Measurements from ENCODE around the gene PPP1R14B.

Gene PPP1R14B

GRCh38 chr11:64229744-64230170 is 17.0 kb downstream of the PPP1R14B start:
- no peak for DNase-seq

GRCh38 chr11:64229090-64229743 is 17.5 kb downstream of the PPP1R14B start:
- no peak for DNase-seq

GRCh38 chr11:64227405-64227956 is 19.3 kb downstream of the PPP1R14B start:
- DNase-seq: no peak

DNA sequence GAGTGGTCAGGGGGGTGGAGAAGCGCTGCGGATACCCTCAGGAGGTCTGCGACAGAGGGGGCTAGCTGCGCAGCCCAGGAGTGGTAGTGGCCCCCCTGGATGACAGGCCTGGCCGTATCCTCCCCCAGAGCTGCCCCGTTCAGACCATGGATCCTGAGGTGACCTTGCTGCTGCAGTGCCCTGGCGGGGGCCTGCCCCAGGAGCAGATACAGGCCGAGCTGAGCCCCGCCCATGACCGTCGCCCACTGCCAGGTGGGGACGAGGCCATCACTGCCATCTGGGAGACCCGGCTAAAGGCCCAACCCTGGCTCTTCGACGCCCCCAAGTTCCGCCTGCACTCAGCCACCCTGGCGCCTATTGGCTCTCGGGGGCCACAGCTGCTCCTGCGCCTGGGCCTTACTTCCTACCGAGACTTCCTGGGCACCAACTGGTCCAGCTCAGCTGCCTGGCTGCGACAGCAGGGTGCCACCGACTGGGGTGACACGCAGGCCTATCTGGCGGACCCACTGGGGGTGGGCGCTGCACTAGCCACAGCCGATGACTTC is 20.2 kb downstream of the PPP1R14B start:
- DNase-seq: peak; percentile 68

DNA sequence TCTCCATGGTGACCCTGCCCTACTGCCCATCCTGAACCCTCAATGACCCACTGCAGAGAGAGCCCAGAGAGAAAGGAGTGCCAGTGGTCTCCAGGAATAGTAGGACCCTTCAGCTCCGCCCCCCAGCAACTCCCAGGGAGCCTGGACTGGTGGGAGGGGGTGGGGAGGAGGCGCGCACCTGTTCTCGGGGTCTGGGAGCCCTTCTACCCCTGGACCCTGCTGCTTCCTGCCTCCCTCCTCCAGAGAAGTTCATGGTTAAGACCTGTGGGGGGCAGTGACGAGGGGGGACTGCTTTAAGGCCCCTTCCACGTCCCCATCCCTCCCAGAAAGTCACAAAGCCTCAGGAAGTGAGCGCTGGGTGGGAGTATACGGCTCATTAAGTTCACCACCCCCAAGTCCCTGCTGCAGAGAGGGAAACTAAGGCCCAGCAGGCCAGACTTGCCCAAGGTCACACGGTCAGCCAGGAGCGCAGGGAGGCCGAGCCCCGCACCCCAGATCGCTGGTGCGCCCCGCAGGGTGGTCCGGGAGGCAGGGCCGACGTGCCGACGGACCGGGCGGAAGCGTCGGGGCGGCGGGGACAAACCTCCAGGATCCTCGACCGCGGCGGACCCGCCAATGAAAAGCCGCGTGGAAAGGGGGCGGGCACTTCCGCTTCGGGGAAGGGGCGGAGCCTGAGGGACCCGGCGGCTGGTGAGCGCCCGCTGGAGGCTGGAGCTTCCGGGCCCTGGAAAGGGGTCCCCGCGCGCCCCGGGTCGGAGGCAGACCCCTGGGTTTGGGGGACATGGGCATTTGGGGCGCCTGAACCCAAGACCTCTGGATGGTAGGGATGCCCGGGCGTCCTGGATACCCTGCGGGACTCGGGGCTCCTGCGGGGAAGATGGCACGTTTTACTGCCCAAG is 20.9 kb downstream of the PPP1R14B start, which contains the start of the genes NUDT22 and TRPT1:
NUDT22 (plus strand) TSS at position 667 of the 899 bp plus-strand sequence. CDS start 379 bp downstream, outside the sequence.
TRPT1 (minus strand) TSS at position 579 of the 899 bp plus-strand sequence; CDS start at position 253, 326 bp downstream.
- DNase-seq: peak; percentile 80

DNA sequence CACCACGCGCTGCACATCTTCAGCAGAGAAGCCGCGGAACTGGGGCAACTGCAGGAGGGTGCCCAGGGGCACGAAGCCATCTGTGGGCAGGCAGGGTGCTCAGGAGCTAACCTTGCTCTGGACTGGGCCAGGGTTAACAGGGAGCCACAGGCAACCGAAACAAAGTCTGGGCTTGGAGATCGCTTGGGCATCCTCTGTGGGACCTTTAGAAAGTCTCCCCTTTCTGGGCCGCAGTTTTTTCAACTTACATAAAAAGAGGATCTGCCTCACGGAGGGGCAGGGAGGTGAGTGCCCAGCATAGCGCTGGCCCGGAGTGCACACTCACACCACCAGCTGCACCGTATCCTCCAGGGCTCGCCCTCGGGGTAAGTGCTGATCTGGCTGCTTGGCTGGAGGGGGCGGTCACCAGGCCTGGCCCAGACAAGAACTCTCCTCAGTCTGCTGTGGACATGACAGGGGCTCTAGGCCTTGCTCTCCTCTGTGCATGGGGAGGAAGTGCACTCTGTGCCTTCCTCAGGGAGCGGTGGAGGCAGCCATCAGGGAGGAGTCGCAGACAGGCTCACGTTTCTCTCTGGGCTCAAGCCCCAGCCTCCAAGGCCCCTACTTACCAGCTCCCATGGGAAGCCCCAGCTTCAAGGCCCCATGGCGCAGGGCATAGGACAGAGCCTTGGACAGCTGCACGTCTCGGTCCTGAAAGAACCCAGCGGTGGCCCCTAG is 21.7 kb downstream of the PPP1R14B start:
- no peak for DNase-seq

GRCh38 chr11:64224151-64224890 is 22.4 kb downstream of the PPP1R14B start:
- DNase-seq: no peak

DNA sequence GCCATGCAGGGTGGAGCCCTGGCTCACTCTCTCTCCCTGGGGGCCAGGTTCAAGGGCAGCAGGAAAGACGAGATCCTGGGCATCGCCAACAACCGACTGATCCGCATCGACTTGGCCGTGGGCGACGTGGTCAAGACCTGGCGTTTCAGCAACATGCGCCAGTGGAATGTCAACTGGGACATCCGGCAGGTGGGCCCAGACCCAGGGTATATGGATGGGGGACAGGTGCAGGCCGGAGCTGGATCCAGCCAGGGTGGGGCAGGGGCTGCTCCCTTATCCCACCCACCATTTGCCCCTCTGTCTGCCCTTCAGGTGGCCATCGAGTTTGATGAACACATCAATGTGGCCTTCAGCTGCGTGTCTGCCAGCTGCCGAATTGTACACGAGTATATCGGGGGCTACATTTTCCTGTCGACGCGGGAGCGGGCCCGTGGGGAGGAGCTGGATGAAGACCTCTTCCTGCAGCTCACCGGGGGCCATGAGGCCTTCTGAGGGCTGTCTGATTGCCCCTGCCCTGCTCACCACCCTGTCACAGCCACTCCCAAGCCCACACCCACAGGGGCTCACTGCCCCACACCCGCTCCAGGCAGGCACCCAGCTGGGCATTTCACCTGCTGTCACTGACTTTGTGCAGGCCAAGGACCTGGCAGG is 23.6 kb downstream of the PPP1R14B start:
- no peak for DNase-seq

- DNase-seq: no peak
Observed at GRCh38 chr11:64222651-64223000, 24.1 kb downstream of the PPP1R14B start.

DNA sequence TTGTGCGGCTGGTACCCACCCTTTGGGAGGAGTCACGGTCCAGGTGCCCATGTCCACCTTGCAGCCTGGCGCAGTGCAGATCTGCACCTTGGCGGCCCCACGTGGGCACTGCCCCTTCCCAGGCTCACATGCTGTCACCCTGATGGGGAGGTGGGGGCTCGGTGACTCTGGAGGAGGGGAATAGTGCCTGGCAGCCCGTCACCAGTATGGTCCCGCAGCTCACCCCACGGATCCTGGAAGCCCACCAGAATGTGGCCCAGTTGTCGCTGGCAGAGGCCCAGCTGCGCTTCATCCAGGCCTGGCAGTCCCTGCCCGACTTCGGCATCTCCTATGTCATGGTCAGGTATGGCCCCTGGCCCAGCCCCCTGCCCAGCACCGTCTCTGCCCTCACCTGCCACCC is 25.9 kb downstream of the PPP1R14B start:
- no peak for DNase-seq

DNA sequence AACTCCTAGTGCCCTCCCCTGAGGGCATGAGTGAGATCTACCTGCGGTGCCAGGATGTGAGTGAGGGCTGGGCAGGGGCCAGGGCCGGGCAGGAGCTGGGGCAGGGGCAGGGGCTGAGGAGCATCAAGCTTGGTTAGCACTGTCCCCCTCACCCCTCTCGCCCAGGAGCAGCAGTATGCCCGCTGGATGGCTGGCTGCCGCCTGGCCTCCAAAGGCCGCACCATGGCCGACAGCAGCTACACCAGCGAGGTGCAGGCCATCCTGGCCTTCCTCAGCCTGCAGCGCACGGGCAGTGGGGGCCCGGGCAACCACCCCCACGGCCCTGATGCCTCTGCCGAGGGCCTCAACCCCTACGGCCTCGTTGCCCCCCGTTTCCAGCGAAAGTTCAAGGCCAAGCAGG is 26.5 kb downstream of the PPP1R14B start:
- no peak for DNase-seq

- DNase-seq: no peak
Observed at GRCh38 chr11:64219755-64220154, 27.0 kb downstream of the PPP1R14B start.

- DNase-seq: no peak
Observed at GRCh38 chr11:64219354-64219684, 27.4 kb downstream of the PPP1R14B start.

- peak; percentile 48 for DNase-seq
Observed at GRCh38 chr11:64218628-64219353, 28.0 kb downstream of the PPP1R14B start.

GRCh38 chr11:64216879-64217278 is 29.9 kb downstream of the PPP1R14B start:
- DNase-seq: no peak

- no peak for DNase-seq
Observed at GRCh38 chr11:64211181-64211872, 35.4 kb downstream of the PPP1R14B start.

DNA sequence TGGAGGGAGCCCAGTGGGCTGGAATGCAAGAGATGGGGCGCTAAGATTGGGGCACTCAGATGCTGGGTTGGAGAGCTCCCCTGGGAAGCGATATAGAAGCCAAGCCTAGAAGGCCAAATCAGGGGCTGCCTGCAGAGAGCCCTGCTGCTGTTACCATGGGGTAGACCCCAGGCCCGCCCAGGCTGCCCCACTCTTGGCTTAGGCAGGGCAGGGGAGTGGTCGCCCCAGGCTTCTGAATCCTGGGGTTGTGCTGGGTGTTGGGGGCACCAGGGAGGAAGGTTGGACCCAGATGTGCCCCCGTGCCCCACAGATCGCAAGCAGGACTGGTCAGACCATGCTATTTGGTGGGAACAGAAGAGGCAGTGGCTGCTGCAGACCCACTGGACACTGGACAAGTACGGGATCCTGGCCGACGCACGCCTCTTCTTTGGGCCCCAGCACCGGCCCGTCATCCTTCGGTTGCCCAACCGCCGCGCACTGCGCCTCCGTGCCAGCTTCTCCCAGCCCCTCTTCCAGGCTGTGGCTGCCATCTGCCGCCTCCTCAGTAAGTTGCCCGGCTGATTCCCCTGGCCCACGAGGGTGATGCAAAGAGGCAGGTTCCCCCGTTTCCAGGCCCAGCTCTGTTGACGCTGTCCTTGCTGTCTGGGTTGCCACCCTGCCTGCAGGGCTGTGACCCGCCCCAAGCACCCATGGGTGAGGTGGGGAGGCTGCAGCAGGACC is 36.3 kb downstream of the PPP1R14B start:
- no peak for DNase-seq

DNA sequence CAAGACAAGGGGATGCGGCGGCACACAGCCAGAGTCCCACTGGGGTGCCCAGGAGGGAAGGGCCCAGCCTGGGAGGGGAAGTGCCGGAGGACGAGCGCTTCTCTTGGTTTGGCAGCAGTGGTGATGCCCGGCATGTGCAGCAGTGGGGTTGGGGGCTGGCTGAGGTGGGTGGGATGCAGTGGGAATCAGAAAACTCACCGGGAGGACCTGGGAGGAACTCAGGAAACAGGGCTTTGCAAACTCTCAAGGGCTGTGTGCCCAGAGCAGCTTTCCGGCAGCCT is 37.2 kb downstream of the PPP1R14B start:
- no peak for DNase-seq

DNA sequence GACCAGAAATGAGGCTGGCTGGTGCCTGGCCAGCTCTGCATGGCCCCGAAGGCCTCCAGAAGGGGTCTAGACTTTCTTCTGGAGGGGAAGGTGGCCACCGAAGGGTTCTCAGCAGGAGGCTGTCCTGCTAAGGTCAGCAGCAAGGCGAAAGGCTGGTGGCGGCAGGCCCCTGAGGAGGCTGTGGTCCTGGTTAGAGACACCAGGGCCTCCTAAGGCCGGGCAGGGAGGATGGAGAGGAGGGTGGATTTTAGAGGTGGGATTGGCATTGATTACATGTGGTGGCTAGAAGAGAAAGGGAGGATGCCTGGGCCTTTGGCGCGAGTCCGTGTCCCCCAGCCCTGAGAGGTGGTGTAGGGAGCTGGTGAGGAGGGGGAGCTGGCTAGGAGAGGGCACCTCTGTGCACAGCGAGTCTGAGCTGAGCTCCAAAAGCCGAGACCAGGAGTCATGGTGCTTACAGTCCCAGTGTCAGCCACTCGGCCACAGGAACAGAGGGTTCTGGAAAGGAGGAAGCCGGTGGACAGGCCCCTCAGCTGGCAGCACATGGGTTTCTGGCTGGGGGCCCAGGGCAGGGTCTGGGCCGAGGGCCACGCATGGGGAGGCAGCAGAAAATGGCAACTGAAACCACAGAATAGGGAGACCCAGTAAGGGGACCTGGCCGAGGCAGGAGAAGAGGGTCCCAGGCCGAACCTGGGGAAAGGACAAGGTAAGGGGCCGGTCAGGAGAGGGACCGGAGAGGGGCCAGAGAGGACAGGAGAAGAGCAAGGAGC is 37.8 kb downstream of the PPP1R14B start:
- no peak for DNase-seq
